Adrenal gland (tissue), 19 donors: ENCODE measurements around the gene GPD1. TPM values are rescaled to one million over a fixed set of nuclear protein-coding genes. Genes with fewer than 3 reads are reported as not detected.
A peak's percentile ranks its signal among the peaks of the same experiment; 100 is the strongest.

ENCODE experiments used
- DNase-seq, 7 donors: peaks; one replicate each; pipeline ENCODE4 v3.0.0-alpha.2; 2019 to 2020
- H3K27ac ChIP-seq, 5 donors: fragments of 200-600 bp; sonication (generic) in 4 of 5; 1 replicate in 3 of 5; 2 replicates in 2 of 5; pipeline versions ENCODE4 v1.5.1 to v1.8.0; 2016 to 2020; ENCODE audit warnings: mild to moderate bottlenecking in 1 of 5
- H3K27me3 ChIP-seq: fragments of 200-600 bp; 2 replicates; pipeline ENCODE4 v1.8.0; 2021
- H3K36me3 ChIP-seq, 2 donors: fragments of 200-600 bp; replicated peaks in 1 of 2; 1 replicate in 1 of 2; 2 replicates in 1 of 2; pipeline versions ENCODE4 v1.5.1 to v1.8.0; 2018 to 2022
- H3K4me1 ChIP-seq, 2 donors: fragments of 200-600 bp; replicated peaks in 1 of 2; 1 replicate in 1 of 2; 2 replicates in 1 of 2; pipeline versions ENCODE4 v1.5.1 to v1.8.0; 2018 to 2021
- H3K4me3 ChIP-seq, 4 donors: fragments of 200-600 bp; sonication (generic) in 3 of 4; one replicate each; pipeline ENCODE4 v1.5.1; 2016 to 2018
- H3K9me3 ChIP-seq, 3 donors: fragments of 200-600 bp; sonication (generic) in 1 of 3; replicated peaks in 1 of 3; 1 replicate in 2 of 3; 2 replicates in 1 of 3; pipeline versions ENCODE4 v1.5.1 to v1.8.0; 2016 to 2021
- CTCF ChIP-seq, 6 experiments: fragments of 450-650 bp in 4 of 6; fragments of 200-600 bp in 2 of 6; sonication (generic) in 1 of 6; IDR thresholded peaks; 1 replicate in 5 of 6; 2 replicates in 1 of 6; pipeline versions ENCODE4 v1.5.1 to v1.8.0; 2016 to 2021; ENCODE audit warnings: antibody characterized with exemption in 6 of 6, mild to moderate bottlenecking in 2 of 6, moderate library complexity in 1 of 6
- POLR2A ChIP-seq, 2 donors: fragments of 450-650 bp; IDR thresholded peaks; one replicate each; pipeline ENCODE4 v1.6.1; 2017; ENCODE audit warnings: antibody characterized with exemption in 2 of 2, mild to moderate bottlenecking in 2 of 2, moderate library complexity in 1 of 2
- WGBS, 4 donors: extraction: QIAGEN DNeasy Blood & Tissue Kit in 2 of 4; methylation state at CpG; one replicate each; pipeline versions ENCODE4 v1.1.5 to v1.1.7; 2013 to 2017; 5-methylcytosine and 5-hydroxymethylcytosine counted together
- intact Hi-C, 2 donors: fragments of 100-400 bp; cut with DNase I; formaldehyde crosslinking; loops; one replicate each; pipeline versions ENCODE4 v1.14.1 to v1.15.0; 2022 to 2023
- long read RNA-seq, 10 donors: library from polyadenylated mRNA in 3 of 10; unstranded in 2 of 10; stranded (forward) in 1 of 10; transcript quantifications; one replicate each; pipeline ENCODE4 v2.0.0 and lab custom pipeline, GENCODE V29; 2021 to 2026
- polyA plus RNA-seq, 3 donors: library from polyadenylated mRNA; stranded (reverse); fragments of 200-250 nt in 2 of 3; fragments of 350-450 nt in 1 of 3; fragmentation: Illumina TruSeq in 1 of 3; extraction: RNeasy Lipid Tissue Mini Kit (QIAGEN cat#74804) in 1 of 3; gene quantifications; one replicate each; pipeline ENCODE4 v1.2.3, GENCODE V29; 2013 to 2014
- total RNA-seq, 9 donors: library from RNA; depleted of rRNA in 4 of 9; stranded (reverse); fragments of >200 nt in 4 of 9; fragments of 120-200 nt in 1 of 9; fragmentation: NEBNext Ultra II Directional in 1 of 9; extraction: Animal tissue kit (Norgen Biotek cat#: 25700) in 1 of 9; gene quantifications; one replicate each; pipeline versions ENCODE4 v1.1.0 to v1.2.4, GENCODE V29; 2013 to 2023
- donor health status: healthy with polysubstance abuse.
- donor health status: Bipolar disorder and iron deficiency.
- donor health status: DM: yes; HTN: yes; CAD: no.
- donor health status: DM: no; HTN: no; CAD: no.
- donor health status: DM: no; HTN: no; CAD: no.
- donor health status: DM: yes; HTN: yes; CAD: no.

GPD1 gene
- total RNA-seq (1 to 10 TPM in 7 of 9 donors, under 1 TPM in 2; 0.43 to 8.5 (median 2.5) TPM), polyA plus RNA-seq (10 to 100 TPM in 1 of 3 donors, 1 to 10 TPM in 2; 2.1 to 36.9 (median 2.7) TPM)
- long read RNA-seq, donor 1, result 0 reads
- long read RNA-seq, donor 2, result 0 reads
- long read RNA-seq, donor 3, result 0 reads
- long read RNA-seq, donor 4, result 0 reads
- long read RNA-seq, donor 5, partial matches to known transcripts, result 0 of 5 reads
- long read RNA-seq, donor 5, other reads (novel, unspliced or antisense), result 2 of 5 reads
- long read RNA-seq, donor 6, result 0 reads
- long read RNA-seq, donor 7, result 0 reads
- long read RNA-seq, donor 8, result 0 reads
- long read RNA-seq, donor 9, result 0 reads
- long read RNA-seq, donor 10, result 0 reads

GRCh38 chr12:50103767-50104321 is at the start of gene GPD1:
Gene GPD1, plus strand, starts transcription at chr12:50104008. Its CDS starts 43 bp downstream, at chr12:50104051.
- WGBS, 4 donors, result 22 to 29% (median 27%) methylated on average over 9 to 13 of the region's 13 CpGs
- Histone ChIP-seq H3K4me1 (peaks cover 8 to 26% of the 10 kb centered on the region in 2 donors), H3K27me3 (no peaks in the 10 kb centered on the region), H3K4me3 (no peak within 1 kb of the TSS), H3K36me3 (peaks cover 0 to 13% of the 10 kb centered on the region in 2 donors), H3K27ac (peak within 1 kb of the TSS in 1 of 5 donors; percentile 5), H3K9me3 (no peaks in the 10 kb centered on the region)
- DNase-seq, result peak; percentile 76 to 88 (median 81)
- intact Hi-C loops, result no loop called here
- TF ChIP-seq POLR2A (IDR thresholded peaks at IDR 0.05) (peak in 1 of 2 donors; percentile 72), CTCF (IDR thresholded peaks at IDR 0.05) (no peak)

- Histone ChIP-seq H3K4me3 (no peak overlapping the region), H3K27me3 (peaks cover 6% of the 10 kb centered on the region), H3K36me3 (no peaks in the 10 kb centered on the region), H3K27ac (no peak overlapping the region), H3K4me1 (peaks cover 11 to 14% of the 10 kb centered on the region in 2 donors), H3K9me3 (no peaks in the 10 kb centered on the region)
- peak in 3 of 7 donors; percentile 40 to 62 (median 52) for DNase-seq
- intact Hi-C loops, result loop anchor here (5.0 to 10.0 kb wide), 3 partner anchors 89 to 191 kb away; no protein-coding TSS in a partner anchor
- 9 to 12% (median 10%) methylated on average over 15 to 17 of the region's 17 CpGs for WGBS, 4 donors
- TF ChIP-seq POLR2A (IDR thresholded peaks at IDR 0.05) (no peak), CTCF (IDR thresholded peaks at IDR 0.05) (peak; percentile 69 to 92 (median 86))
Measured at GRCh38 chr12:50055831-50056638, 47.8 kb upstream of the GPD1 start.

- peaks cover 11 to 14% of the 10 kb centered on the region in 2 donors for H3K4me1 ChIP-seq
- peaks cover 6% of the 10 kb centered on the region for H3K27me3 ChIP-seq
- no peak for TF ChIP-seq CTCF (IDR thresholded peaks at IDR 0.05)
- TF ChIP-seq POLR2A (IDR thresholded peaks at IDR 0.05), result no peak
- H3K4me3 ChIP-seq, result no peak overlapping the region
- no peaks in the 10 kb centered on the region for H3K36me3 ChIP-seq
- H3K27ac ChIP-seq, result no peak overlapping the region
- H3K9me3 ChIP-seq, result no peaks in the 10 kb centered on the region
- WGBS, 4 donors, result 11 to 26% (median 20%) methylated on average over 3 of the region's 3 CpGs
- no peak for DNase-seq
- intact Hi-C loops, result loop anchor here (5.0 to 10.0 kb wide), 3 partner anchors 89 to 192 kb away; no protein-coding TSS in a partner anchor
Measured at GRCh38 chr12:50056639-50056976, 47.2 kb upstream of the GPD1 start.
